NT2/D1 (cell line): ENCODE data around the gene CATSPERB.

Experiments
- SUZ12 ChIP-seq: IDR thresholded peaks from 2 replicates; pipeline ENCODE4 v1.6.1; 2011; ENCODE audit not compliant: insufficient read length, insufficient read depth; ENCODE audit errors: extremely low read depth
- YY1 ChIP-seq: IDR thresholded peaks from 2 replicates; pipeline ENCODE4 v1.6.1; 2011; ENCODE audit not compliant: insufficient read length, insufficient read depth
- ZNF274 ChIP-seq: IDR thresholded peaks from 2 replicates; pipeline ENCODE4 v1.6.1; 2011; ENCODE audit warnings: mild to moderate bottlenecking, low read depth, low read length

- TF ChIP-seq ZNF274 = no peak
- no peak for TF ChIP-seq SUZ12
- TF ChIP-seq YY1 = no peak
Observed at GRCh38 chr14:91694643-91695042, 37.2 kb downstream of the CATSPERB start.
